GM08714 (cell line): Measurements from ENCODE around the gene DCTD.
"Not testable (repeated sequence)": the region's sequence is repeated elsewhere in the genome, so short reads cannot be mapped to it uniquely, and the experiment has no call there.

Source experiments
- H3K4me3 ChIP-seq: fragments of 200-500 bp; sonication (Bioruptor generic); 2 replicates; pipeline ENCODE4 v1.5.1; 2014; ENCODE audit warnings: mild to moderate bottlenecking, low read length, inconsistent platforms
- ZNF274 ChIP-seq: IDR thresholded peaks from 2 replicates; pipeline ENCODE4 v1.6.1; 2012; ENCODE audit warnings: mild to moderate bottlenecking, low read depth, low read length

Gene DCTD

GRCh38 chr4:182907396-182907795 is 9.8 kb downstream of the DCTD start:
- no peak for TF ChIP-seq ZNF274
- H3K4me3 ChIP-seq = no peak overlapping the region

DNA sequence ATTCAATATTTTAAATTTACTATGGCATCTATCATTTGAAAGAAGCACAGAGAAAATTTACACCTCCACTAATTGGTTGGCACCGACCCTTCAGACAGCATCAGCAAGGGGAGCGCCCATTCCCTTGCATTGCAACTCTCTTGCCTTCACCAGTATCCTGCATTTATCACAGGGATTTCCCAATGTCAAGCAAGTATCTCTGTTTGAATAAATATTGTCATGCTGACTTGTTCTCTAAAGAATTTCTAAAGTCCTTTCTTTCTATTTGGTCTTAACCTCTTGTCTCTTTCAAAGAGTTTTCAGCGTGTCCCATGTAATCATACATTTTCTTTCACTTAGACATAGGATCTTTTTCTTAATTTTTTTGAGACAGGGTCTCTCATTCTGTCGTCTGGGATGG is 10.4 kb downstream of the DCTD start:
- no peak overlapping the region for H3K4me3 ChIP-seq
- no peak for TF ChIP-seq ZNF274

- no peak overlapping the region for H3K4me3 ChIP-seq
- no peak for TF ChIP-seq ZNF274
Measured at GRCh38 chr4:182905038-182905437, 12.1 kb downstream of the DCTD start.

- no peak overlapping the region for H3K4me3 ChIP-seq
- TF ChIP-seq ZNF274 = no peak
Measured at GRCh38 chr4:182904211-182904761, 12.9 kb downstream of the DCTD start.

GRCh38 chr4:182903013-182903412 is 14.2 kb downstream of the DCTD start:
- H3K4me3 ChIP-seq = no peak overlapping the region
- TF ChIP-seq ZNF274 = no peak

DNA sequence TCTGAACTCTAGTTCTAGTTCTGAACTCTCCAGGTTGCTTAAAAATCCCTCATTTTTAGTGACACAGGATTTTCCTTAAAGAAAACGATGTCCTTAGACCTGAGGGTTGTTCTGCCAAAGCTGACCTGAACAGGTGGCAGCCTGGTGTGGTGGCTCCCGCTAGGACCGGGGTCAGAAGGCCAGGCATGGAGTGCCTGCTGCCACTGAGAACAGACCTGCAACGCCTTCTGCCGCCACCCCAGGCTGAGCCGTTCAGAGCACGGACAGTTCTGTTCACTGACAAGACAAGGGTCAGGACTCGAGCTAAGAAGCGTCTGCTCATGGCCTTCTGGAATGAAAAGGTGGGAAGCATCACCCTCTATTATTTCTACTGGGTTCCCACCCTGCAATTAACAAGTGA is 15.8 kb downstream of the DCTD start:
- no peak for TF ChIP-seq ZNF274
- H3K4me3 ChIP-seq = no peak overlapping the region

DNA sequence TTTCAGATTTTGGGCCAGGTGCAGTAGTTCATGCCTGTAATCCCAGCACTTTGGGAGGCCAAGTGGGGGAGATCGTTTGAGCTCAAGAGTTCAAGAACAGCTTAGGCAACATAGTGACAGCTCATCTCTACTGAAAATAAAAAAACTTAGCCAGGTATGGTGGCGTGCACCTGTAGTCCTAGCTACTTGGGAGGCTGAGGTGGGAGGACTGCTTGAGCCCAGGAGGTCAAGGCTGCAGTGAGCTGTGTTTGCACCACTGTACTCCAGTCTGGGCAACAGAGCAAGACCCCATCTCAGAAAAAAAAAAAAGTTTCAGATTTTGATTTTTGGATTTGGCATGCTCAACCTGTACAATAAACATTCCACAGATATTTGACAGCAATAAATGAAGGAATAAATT is 17.2 kb downstream of the DCTD start:
- not testable (repeated sequence) for H3K4me3 ChIP-seq

GRCh38 chr4:182898479-182898799 is 18.7 kb downstream of the DCTD start:
- H3K4me3 ChIP-seq = no peak overlapping the region
- no peak for TF ChIP-seq ZNF274

DNA sequence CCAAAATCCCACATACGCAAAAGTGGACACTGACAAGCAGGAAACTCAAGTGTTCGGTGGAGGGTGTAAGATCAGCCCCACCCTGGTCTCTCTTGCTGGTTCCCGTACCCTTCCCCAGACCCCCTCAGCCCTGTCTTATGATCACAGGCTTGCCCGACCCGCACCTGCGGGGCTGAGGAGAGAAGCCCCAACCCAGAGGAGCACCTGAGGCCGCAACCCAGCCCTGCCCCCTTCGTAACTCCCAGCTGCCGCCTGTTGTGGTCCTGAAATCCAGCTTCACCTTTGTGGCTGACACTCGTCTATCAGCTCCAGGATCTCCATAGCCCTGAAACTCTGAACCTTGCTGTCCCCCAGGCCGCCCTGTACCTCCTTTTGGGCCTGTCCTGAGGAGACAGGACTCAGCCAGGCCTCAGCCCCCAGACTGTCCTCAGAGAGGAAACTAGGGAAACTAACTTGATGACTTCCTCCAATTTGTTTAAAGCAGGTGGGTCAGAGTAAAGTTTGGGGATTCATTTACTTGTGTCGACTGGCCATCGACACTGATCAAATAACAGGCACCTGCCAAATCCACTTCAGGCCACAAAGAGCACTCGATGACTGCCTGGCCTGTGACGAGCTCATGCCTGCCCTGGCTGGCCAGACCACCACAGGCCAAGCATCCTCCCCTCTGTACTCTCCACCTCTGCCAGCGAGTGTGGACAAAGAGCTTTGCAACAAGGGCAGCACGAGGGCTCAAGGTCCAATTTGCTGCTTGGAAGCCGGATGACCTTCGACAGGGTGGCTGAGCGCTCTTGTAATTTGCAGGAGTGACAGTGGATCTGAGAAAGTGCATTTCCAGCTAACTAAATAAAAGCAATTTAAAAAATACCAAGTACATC is 19.3 kb downstream of the DCTD start:
- no peak overlapping the region for H3K4me3 ChIP-seq
- TF ChIP-seq ZNF274 = no peak

GRCh38 chr4:182896421-182896820 is 20.8 kb downstream of the DCTD start:
- H3K4me3 ChIP-seq = no peak overlapping the region
- TF ChIP-seq ZNF274 = no peak

- H3K4me3 ChIP-seq = no peak overlapping the region
- TF ChIP-seq ZNF274 = no peak
Measured at GRCh38 chr4:182895791-182896292, 21.3 kb downstream of the DCTD start.

DNA sequence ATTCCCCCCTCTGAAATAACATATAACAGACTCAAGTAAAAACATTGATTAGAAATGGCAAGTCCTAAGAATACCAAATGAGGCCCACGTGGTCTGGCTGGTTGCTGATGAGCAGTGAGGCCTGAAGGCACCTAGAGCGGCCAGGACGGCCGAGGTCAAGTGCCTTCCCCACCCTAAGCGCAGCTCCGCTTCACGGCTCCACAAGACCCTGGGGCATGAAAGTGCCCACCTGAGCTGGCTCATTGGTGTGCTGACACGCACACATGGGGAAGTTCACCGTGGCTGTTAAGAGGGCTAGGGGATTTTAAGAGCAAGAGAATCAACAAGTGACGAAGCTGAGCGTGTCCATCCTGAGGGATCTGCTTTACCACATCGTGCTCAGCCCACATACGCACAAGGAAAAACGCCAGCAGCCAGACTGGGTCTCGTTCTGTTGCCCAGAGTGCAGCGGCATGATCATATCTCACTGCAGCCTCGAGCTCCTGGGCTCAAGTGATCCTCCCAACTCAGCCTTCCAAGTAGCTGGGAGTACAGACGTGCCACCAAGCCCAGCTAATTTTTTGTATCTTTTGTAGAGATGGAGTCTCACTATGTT is 22.4 kb downstream of the DCTD start:
- no peak overlapping the region for H3K4me3 ChIP-seq
- TF ChIP-seq ZNF274 = no peak

- no peak overlapping the region for H3K4me3 ChIP-seq
- TF ChIP-seq ZNF274 = no peak
Measured at GRCh38 chr4:182893474-182894080, 23.6 kb downstream of the DCTD start.

DNA sequence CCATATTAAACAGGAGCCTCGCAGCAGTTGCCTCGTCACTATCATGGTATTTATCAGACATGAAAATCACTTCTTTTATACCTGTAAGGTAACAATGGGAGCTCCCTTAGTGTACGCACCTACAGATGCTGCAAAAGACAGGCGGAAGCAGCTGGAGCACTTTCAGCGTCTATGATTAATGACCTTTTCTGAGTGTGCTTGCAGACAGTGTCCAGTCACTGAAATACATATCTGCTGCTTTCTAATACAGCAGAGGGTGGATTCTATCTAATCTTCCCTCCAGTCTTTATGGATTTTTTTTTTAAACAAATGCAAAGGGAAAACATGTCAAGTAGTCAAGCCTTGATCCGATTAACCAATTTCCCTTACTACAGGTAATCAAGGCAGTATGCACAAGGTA is 24.1 kb downstream of the DCTD start:
- no peak for TF ChIP-seq ZNF274
- H3K4me3 ChIP-seq = no peak overlapping the region

DNA sequence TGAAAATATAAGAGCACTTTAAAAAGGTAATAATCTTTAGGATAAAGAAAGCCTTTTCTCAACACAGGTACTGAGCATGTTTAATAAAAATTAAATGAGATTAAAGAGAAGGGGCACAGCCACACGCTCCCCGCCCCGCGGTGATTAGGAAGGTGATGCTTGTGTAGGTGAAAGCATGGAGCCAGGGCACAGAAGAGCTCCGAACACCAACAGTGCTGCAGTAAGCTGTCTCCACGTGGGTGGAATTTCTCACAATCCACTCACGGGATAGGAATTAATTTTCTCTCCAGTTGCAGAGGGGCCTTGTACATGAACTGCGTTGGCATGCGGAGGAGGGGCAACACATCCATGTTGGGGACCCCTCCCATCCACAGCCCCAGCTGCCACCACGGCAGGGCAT is 27.0 kb downstream of the DCTD start:
- no peak for TF ChIP-seq ZNF274
- H3K4me3 ChIP-seq = no peak overlapping the region
